Measurements from ENCODE around the gene GRIK4. TPM values are rescaled to one million over a fixed set of nuclear protein-coding genes. Genes with fewer than 3 reads are reported as not detected.

Gene GRIK4
- polyA plus RNA-seq, 1 experiment, result 0.55 TPM

DNA sequence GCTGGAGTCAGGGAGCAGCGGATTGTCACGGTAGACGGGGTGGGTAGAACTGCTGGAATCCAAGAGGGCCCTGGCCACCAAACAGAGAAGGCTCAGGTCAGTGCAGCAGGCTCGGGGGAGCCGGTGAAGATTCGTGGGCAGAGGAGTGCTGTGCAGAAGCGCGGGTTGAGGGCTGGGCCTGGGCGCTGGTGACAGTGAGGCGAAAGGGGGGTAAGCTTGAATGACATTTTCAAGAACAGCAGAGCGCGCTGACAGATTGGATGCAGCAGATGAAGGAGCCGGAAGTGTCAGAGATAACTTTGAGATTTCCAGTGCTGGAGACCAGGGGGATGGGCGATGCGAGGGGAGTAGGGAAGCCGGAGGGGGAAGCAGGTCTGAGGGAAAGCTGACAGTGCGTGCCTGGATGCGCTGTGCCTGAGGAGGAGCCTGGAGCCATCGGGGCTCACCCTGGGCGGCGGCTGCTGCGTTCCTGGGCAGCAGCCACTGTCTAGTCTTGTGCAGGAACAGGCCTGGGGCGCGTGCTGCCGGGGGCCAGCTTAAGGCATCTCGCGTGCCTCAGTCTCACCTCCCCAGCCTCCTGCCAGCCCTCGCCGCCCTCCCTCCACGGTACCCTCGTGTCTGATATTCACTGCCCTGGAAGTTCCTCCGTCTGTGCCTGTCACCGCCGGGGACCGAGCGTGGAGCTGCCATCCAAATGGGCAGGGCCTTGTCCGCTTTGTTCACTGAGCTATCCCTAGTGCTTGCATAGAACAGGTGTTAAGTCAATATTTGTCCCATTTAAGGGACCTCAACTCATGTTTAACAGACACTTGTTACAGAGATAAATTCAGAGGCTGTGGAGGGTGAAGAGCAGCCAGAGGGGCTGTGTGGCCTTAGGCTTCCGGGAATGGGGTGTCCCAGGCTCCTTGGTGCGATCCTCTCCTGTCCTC, 5.2 kb downstream of the GRIK4 start:
- DNase-seq (ENCODE audit: low read depth, low spot score), result no peak
- Histone ChIP-seq H3K9me3 (ENCODE audit: control insufficient read depth, insufficient read depth, low read length) (no peaks in the 10 kb centered on the region), H3K4me3 (ENCODE audit: low read depth, low read length) (no peak overlapping the region), H3K27ac (ENCODE audit: low read depth, low read length) (peak overlapping the region; percentile 31), H3K27me3 (ENCODE audit: control insufficient read depth, insufficient read depth, low read length) (no peaks in the 10 kb centered on the region)
- TF ChIP-seq, protein P1, sequence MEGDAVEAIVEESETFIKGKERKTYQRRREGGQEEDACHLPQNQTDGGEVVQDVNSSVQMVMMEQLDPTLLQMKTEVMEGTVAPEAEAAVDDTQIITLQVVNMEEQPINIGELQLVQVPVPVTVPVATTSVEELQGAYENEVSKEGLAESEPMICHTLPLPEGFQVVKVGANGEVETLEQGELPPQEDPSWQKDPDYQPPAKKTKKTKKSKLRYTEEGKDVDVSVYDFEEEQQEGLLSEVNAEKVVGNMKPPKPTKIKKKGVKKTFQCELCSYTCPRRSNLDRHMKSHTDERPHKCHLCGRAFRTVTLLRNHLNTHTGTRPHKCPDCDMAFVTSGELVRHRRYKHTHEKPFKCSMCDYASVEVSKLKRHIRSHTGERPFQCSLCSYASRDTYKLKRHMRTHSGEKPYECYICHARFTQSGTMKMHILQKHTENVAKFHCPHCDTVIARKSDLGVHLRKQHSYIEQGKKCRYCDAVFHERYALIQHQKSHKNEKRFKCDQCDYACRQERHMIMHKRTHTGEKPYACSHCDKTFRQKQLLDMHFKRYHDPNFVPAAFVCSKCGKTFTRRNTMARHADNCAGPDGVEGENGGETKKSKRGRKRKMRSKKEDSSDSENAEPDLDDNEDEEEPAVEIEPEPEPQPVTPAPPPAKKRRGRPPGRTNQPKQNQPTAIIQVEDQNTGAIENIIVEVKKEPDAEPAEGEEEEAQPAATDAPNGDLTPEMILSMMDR (IDR thresholded peaks at IDR 0.05; ENCODE audit: low read depth, low read length), result no peak
- ChIA-PET POLR2A (interaction anchor here (0.7 to 2.5 kb wide), 3 partner anchors 11 to 291 kb away, joined by 3 to 11 read pairs (median 4); no protein-coding TSS in a partner anchor), CTCF (interaction anchor here (0.7 to 1.5 kb wide), 5 partner anchors 9 to 1828 kb away, joined by 3 to 5 read pairs (median 3); no protein-coding TSS in a partner anchor)

DNA sequence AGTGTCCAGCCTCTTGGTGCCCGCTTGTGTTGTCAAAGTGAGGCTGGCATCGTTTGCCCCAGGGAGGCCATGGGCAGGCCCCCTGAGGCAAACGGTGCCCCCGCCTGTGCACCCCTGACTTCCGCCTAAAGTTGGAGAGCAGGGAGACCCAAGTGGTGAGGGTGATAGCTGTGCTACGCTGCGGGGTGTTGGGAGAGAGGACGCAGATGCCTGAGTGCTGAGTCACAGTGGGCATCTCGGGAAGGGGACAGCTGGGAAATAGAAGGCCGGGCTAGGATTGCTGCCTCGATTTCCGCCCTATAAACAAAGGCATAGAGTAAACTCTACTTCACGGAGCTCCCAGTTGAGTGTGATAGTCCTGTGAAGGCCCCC, 5.8 kb downstream of the GRIK4 start:
- TF ChIP-seq, protein P1 (IDR thresholded peaks at IDR 0.05; ENCODE audit: low read depth, low read length), result no peak
- Histone ChIP-seq H3K27ac (ENCODE audit: low read depth, low read length) (peak overlapping the region; percentile 80), H3K9me3 (ENCODE audit: control insufficient read depth, insufficient read depth, low read length) (no peaks in the 10 kb centered on the region), H3K27me3 (ENCODE audit: control insufficient read depth, insufficient read depth, low read length) (no peaks in the 10 kb centered on the region), H3K4me3 (ENCODE audit: low read depth, low read length) (no peak overlapping the region)
- CTCF ChIA-PET, result interaction anchor here (0.7 to 1.4 kb wide), 4 partner anchors 10 to 1828 kb away, joined by 3 to 7 read pairs (median 4); no protein-coding TSS in a partner anchor
- DNase-seq (ENCODE audit: low read depth, low spot score), result no peak
- POLR2A ChIA-PET, result interaction anchor here (0.7 to 2.5 kb wide), 3 partner anchors 10 to 290 kb away, joined by 3 to 11 read pairs (median 4); no protein-coding TSS in a partner anchor

DNA sequence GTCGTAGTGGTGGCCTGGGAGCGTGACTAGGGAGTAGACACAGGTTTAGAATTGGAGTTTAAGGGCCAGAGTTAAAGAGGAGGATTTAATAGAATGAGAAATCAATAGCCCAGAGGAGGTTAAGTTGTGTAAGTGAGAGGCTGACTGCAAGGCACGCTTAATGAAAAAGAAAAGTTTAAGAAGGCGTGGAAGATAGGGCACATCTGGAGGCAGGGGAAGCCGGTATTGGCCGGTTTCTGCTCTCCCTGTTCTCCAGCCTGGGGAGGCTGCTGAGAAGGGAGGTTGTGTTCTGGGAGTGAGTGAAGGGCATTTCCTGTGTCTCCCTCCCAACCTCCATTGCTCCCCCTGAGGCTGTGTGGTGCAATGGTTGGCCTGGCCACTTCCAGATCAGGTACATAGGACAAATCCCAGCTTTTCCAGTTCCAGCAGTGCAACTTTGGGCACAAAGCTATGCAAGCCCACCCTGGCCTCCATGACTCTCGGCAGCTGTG, 6.3 kb downstream of the GRIK4 start:
- no peak for DNase-seq (ENCODE audit: low read depth, low spot score)
- ChIA-PET POLR2A (interaction anchor here (0.9 to 2.5 kb wide), 2 partner anchors 9 to 30 kb away, joined by 4 to 11 read pairs; no protein-coding TSS in a partner anchor), CTCF (interaction anchor here (1.2 to 1.4 kb wide), 2 partner anchors 167 to 677 kb away, joined by 4 to 7 read pairs; no protein-coding TSS in a partner anchor)
- Histone ChIP-seq H3K9me3 (ENCODE audit: control insufficient read depth, insufficient read depth, low read length) (no peaks in the 10 kb centered on the region), H3K27me3 (ENCODE audit: control insufficient read depth, insufficient read depth, low read length) (no peaks in the 10 kb centered on the region), H3K4me3 (ENCODE audit: low read depth, low read length) (no peak overlapping the region), H3K27ac (ENCODE audit: low read depth, low read length) (peak overlapping the region; percentile 80)
- TF ChIP-seq, protein P1 (IDR thresholded peaks at IDR 0.05; ENCODE audit: low read depth, low read length), result peak; percentile 10; the same call in 1 of the 2 replicates

DNA sequence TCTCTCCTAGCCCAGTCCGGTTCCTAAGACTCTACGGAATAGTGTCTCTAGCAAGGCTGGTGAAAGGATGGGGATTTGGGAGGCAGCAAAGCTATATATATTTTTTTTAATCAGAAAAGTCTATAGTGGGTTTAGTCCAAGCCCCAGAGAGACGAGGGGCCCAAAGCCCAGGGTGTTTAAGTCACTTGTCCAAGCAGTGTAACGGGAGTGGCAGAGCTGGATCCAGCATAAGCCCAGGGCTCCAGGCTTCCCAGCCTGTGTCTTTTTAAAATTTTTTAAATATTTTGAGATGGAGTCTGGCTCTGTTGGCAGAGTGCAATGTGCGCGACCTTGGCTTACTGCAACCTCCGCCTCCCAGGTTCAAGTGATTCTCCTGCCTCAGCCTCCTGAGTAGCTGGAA, 6.8 kb downstream of the GRIK4 start:
- Histone ChIP-seq H3K4me3 (ENCODE audit: low read depth, low read length) (no peak overlapping the region), H3K9me3 (ENCODE audit: control insufficient read depth, insufficient read depth, low read length) (no peaks in the 10 kb centered on the region), H3K27ac (ENCODE audit: low read depth, low read length) (peak overlapping the region; percentile 80), H3K27me3 (ENCODE audit: control insufficient read depth, insufficient read depth, low read length) (no peaks in the 10 kb centered on the region)
- TF ChIP-seq, protein P1 (IDR thresholded peaks at IDR 0.05; ENCODE audit: low read depth, low read length), result no peak
- no peak for DNase-seq (ENCODE audit: low read depth, low spot score)
- CTCF ChIA-PET, result interaction anchor here (1.2 to 1.4 kb wide), 2 partner anchors 166 to 676 kb away, joined by 4 to 7 read pairs; no protein-coding TSS in a partner anchor
- POLR2A ChIA-PET, result interaction anchor here (2.5 kb wide), 1 partner anchor 29 kb away, joined by 11 read pairs; no protein-coding TSS in a partner anchor

All from AG04450 (cell line).